ENCODE results near the gene GLRA3.
"Not testable (repeated sequence)": the region's sequence is repeated elsewhere in the genome, so short reads cannot be mapped to it uniquely, and the experiment has no call there.

GLRA3 gene

GRCh38 chr4:174813292-174813691 is 15.8 kb downstream of the GLRA3 start:
- DNase-seq (ENCODE audit: low read depth, low spot score) = no peak
- H3K27ac ChIP-seq = no peak overlapping the region

GRCh38 chr4:174810834-174811233 is 18.2 kb downstream of the GLRA3 start:
- no peak overlapping the region for H3K27ac ChIP-seq
- no peak for DNase-seq (ENCODE audit: low read depth, low spot score)

GRCh38 chr4:174808836-174809235 is 20.2 kb downstream of the GLRA3 start:
- H3K27ac ChIP-seq = no peak overlapping the region
- DNase-seq (ENCODE audit: low read depth, low spot score) = no peak

- H3K27ac ChIP-seq = no peak overlapping the region
- DNase-seq (ENCODE audit: low read depth, low spot score) = no peak
These were observed 20.9 kb downstream of the GLRA3 start for GRCh38 chr4:174808119-174808518.

GRCh38 chr4:174805746-174806145 is 23.3 kb downstream of the GLRA3 start:
- DNase-seq (ENCODE audit: low read depth, low spot score) = no peak
- no peak overlapping the region for H3K27ac ChIP-seq

GRCh38 chr4:174794543-174795094 is 34.4 kb downstream of the GLRA3 start:
- no peak overlapping the region for H3K27ac ChIP-seq
- DNase-seq (ENCODE audit: low read depth, low spot score) = no peak

GRCh38 chr4:174789657-174790056 is 39.4 kb downstream of the GLRA3 start:
- DNase-seq (ENCODE audit: low read depth, low spot score) = no peak
- no peak overlapping the region for H3K27ac ChIP-seq

- not testable (repeated sequence) for H3K27ac ChIP-seq
These were observed 50.6 kb downstream of the GLRA3 start for GRCh38 chr4:174778274-174778986.

GRCh38 chr4:174775366-174775765 is 53.7 kb downstream of the GLRA3 start:
- DNase-seq (ENCODE audit: low read depth, low spot score) = no peak
- no peak overlapping the region for H3K27ac ChIP-seq

More at GRCh38 chr4:174778274-174778986, 50.6 kb downstream of the GLRA3 start:
- DNase-seq (ENCODE audit: low read depth, low spot score) = not testable (repeated sequence)

GRCh38 chr4:174764105-174764729 is 64.8 kb downstream of the GLRA3 start:
- H3K27ac ChIP-seq = no peak overlapping the region
- DNase-seq (ENCODE audit: low read depth, low spot score) = no peak

GRCh38 chr4:174763454-174764104 is 65.5 kb downstream of the GLRA3 start:
- no peak overlapping the region for H3K27ac ChIP-seq
- no peak for DNase-seq (ENCODE audit: low read depth, low spot score)

GRCh38 chr4:174761451-174761850 is 67.6 kb downstream of the GLRA3 start:
- no peak for DNase-seq (ENCODE audit: low read depth, low spot score)
- no peak overlapping the region for H3K27ac ChIP-seq

- DNase-seq (ENCODE audit: low read depth, low spot score) = no peak
- no peak overlapping the region for H3K27ac ChIP-seq
These were observed 71.3 kb downstream of the GLRA3 start for GRCh38 chr4:174757736-174758135.

GRCh38 chr4:174753021-174753420 is 76.0 kb downstream of the GLRA3 start:
- DNase-seq (ENCODE audit: low read depth, low spot score) = no peak
- H3K27ac ChIP-seq = no peak overlapping the region

- DNase-seq (ENCODE audit: low read depth, low spot score) = no peak
- H3K27ac ChIP-seq = no peak overlapping the region
These were observed 77.0 kb downstream of the GLRA3 start for GRCh38 chr4:174752026-174752425.

- no peak overlapping the region for H3K27ac ChIP-seq
- no peak for DNase-seq (ENCODE audit: low read depth, low spot score)
These were observed 80.0 kb downstream of the GLRA3 start for GRCh38 chr4:174749091-174749490.

- DNase-seq (ENCODE audit: low read depth, low spot score) = no peak
- no peak overlapping the region for H3K27ac ChIP-seq
These were observed 82.3 kb downstream of the GLRA3 start for GRCh38 chr4:174746710-174747109.

- no peak for DNase-seq (ENCODE audit: low read depth, low spot score)
These were observed 86.5 kb downstream of the GLRA3 start for GRCh38 chr4:174742561-174742960.

GRCh38 chr4:174739576-174739975 is 89.5 kb downstream of the GLRA3 start:
- no peak for DNase-seq (ENCODE audit: low read depth, low spot score)
- no peak overlapping the region for H3K27ac ChIP-seq

More at GRCh38 chr4:174742561-174742960, 86.5 kb downstream of the GLRA3 start:
- H3K27ac ChIP-seq = no peak overlapping the region

- no peak overlapping the region for H3K27ac ChIP-seq
These were observed 94.9 kb downstream of the GLRA3 start for GRCh38 chr4:174734181-174734580.

GRCh38 chr4:174717828-174718227 is 111.2 kb downstream of the GLRA3 start:
- no peak overlapping the region for H3K27ac ChIP-seq
- no peak for DNase-seq (ENCODE audit: low read depth, low spot score)

More at GRCh38 chr4:174734181-174734580, 94.9 kb downstream of the GLRA3 start:
- no peak for DNase-seq (ENCODE audit: low read depth, low spot score)

All from epithelial cell of prostate (primary cell).